CD14-positive monocyte (primary cell): ENCODE results near the gene FAM171A1. TPM values are rescaled to one million over a fixed set of nuclear protein-coding genes. Genes with fewer than 3 reads are reported as not detected.
A peak's percentile ranks its signal among the peaks of the same experiment; 100 is the strongest.

Experiments
- DNase-seq, 3 donors: peaks; one replicate each; pipeline ENCODE4 v3.0.0-alpha.2; 2011 to 2022
- H2AFZ ChIP-seq: 2 replicates; pipeline ENCODE4 v1.6.0; 2012; ENCODE audit warnings: mild to moderate bottlenecking, low read depth, low read length, inconsistent platforms; ENCODE audit not compliant: insufficient read depth, poor library complexity, severe bottlenecking
- H3K27ac ChIP-seq, 2 donors: 1 replicate in 1 of 2; 2 replicates in 1 of 2; pipeline ENCODE4 v1.5.1; 2012 to 2013; ENCODE audit warnings: low read length in 2 of 2, control low read depth in 1 of 2, inconsistent platforms in 1 of 2, low read depth in 1 of 2, mild to moderate bottlenecking in 1 of 2
- H3K27me3 ChIP-seq, 2 donors: one replicate each; pipeline versions ENCODE4 v1.6.0 to v1.6.1; 2011 to 2013; ENCODE audit warnings: low read length in 2 of 2; ENCODE audit not compliant: control insufficient read depth in 2 of 2, insufficient read depth in 2 of 2
- H3K36me3 ChIP-seq, 2 donors: replicated peaks in 1 of 2; 1 replicate in 1 of 2; 2 replicates in 1 of 2; pipeline versions ENCODE4 v1.5.1 to v1.6.1; 2012 to 2013; ENCODE audit warnings: low read length in 2 of 2, control low read depth in 1 of 2, inconsistent platforms in 1 of 2, mild to moderate bottlenecking in 1 of 2; ENCODE audit not compliant: insufficient read depth in 2 of 2, control insufficient read depth in 1 of 2
- H3K4me1 ChIP-seq, 2 donors: 1 replicate in 1 of 2; 2 replicates in 1 of 2; pipeline versions ENCODE4 v1.5.1 to v1.6.1; 2012 to 2013; ENCODE audit warnings: low read length in 2 of 2, control low read depth in 1 of 2, inconsistent platforms in 1 of 2, mild to moderate bottlenecking in 1 of 2, moderate library complexity in 1 of 2; ENCODE audit not compliant: insufficient read depth in 2 of 2, control insufficient read depth in 1 of 2
- H3K4me2 ChIP-seq: replicated peaks from 2 replicates; pipeline ENCODE3; 2012; ENCODE audit warnings: low read length, moderate library complexity, mild to moderate bottlenecking; ENCODE audit not compliant: poor library complexity, severe bottlenecking; ENCODE audit errors: extremely low read depth
- H3K4me3 ChIP-seq, 3 experiments: fragments of 200-600 bp in 1 of 3; sonication (generic) in 1 of 3; replicated peaks in 1 of 3; 1 replicate in 2 of 3; 2 replicates in 1 of 3; pipeline ENCODE4 v1.5.1; 2011 to 2013; ENCODE audit warnings: low read length in 3 of 3, mild to moderate bottlenecking in 3 of 3, control low read depth in 2 of 3, low read depth in 2 of 3, inconsistent platforms in 1 of 3, moderate library complexity in 1 of 3
- H3K79me2 ChIP-seq: 2 replicates; pipeline ENCODE4 v1.6.0; 2012; ENCODE audit warnings: mild to moderate bottlenecking, control low read depth, inconsistent platforms, low read length, moderate library complexity; ENCODE audit not compliant: insufficient read depth
- H3K9ac ChIP-seq: 2 replicates; pipeline ENCODE4 v1.6.0; 2017; ENCODE audit warnings: low read length, mild to moderate bottlenecking; ENCODE audit not compliant: insufficient read depth, poor library complexity, severe bottlenecking
- H3K9me3 ChIP-seq, 2 donors: replicated peaks in 1 of 2; 1 replicate in 1 of 2; 2 replicates in 1 of 2; pipeline versions ENCODE4 v1.5.1 to v1.6.1; 2012 to 2013; ENCODE audit warnings: low read length in 2 of 2, control low read depth in 1 of 2; ENCODE audit not compliant: control insufficient read depth in 1 of 2, insufficient read depth in 1 of 2
- H4K20me1 ChIP-seq: 2 replicates; pipeline ENCODE4 v1.6.0; 2012; ENCODE audit warnings: mild to moderate bottlenecking, low read length, control low read depth, moderate library complexity; ENCODE audit not compliant: insufficient read depth
- H3K27ac Mint-ChIP-seq, 7 donors: one replicate each; pipeline ENCODE4 v1.8.0; 2020; ENCODE audit warnings: mild to moderate bottlenecking in 7 of 7, mixed read lengths in 7 of 7, moderate library complexity in 6 of 7, inconsistent platforms in 2 of 7
- H3K27me3 Mint-ChIP-seq, 3 donors: one replicate each; pipeline ENCODE4 v1.8.0; 2021 to 2022; ENCODE audit warnings: low read depth in 3 of 3, mild to moderate bottlenecking in 3 of 3, mixed read lengths in 3 of 3, moderate library complexity in 3 of 3, inconsistent platforms in 1 of 3
- H3K36me3 Mint-ChIP-seq, 2 donors: one replicate each; pipeline ENCODE4 v1.8.0; 2020; ENCODE audit warnings: mixed read lengths in 2 of 2, inconsistent platforms in 1 of 2, mild to moderate bottlenecking in 1 of 2
- H3K4me1 Mint-ChIP-seq: one replicate; pipeline ENCODE4 v1.8.0; 2020; ENCODE audit warnings: mild to moderate bottlenecking, mixed read lengths
- H3K4me3 Mint-ChIP-seq, 2 donors: one replicate each; pipeline ENCODE4 v1.8.0; 2020; ENCODE audit warnings: mild to moderate bottlenecking in 2 of 2, mixed read lengths in 2 of 2, moderate library complexity in 1 of 2
- H3K9me3 Mint-ChIP-seq, 7 donors: one replicate each; pipeline ENCODE4 v1.8.0; 2020 to 2022; ENCODE audit warnings: mixed read lengths in 7 of 7, mild to moderate bottlenecking in 6 of 7, moderate library complexity in 6 of 7, inconsistent platforms in 2 of 7
- CTCF ChIP-seq: fragments of 200-600 bp; IDR thresholded peaks from one replicate; pipeline ENCODE4 v1.8.0; 2022; ENCODE audit warnings: antibody characterized with exemption, mild to moderate bottlenecking
- WGBS: methylation state at CpG from one replicate; pipeline ENCODE4 v1.1.5; 2013; ENCODE audit warnings: missing lambda C conversion rate; ENCODE audit not compliant: insufficient coverage; 5-methylcytosine and 5-hydroxymethylcytosine counted together
- intact Hi-C, 2 donors: fragments of 100-400 bp; cut with micrococcal nuclease; formaldehyde crosslinking; loops; one replicate each; pipeline versions ENCODE4 v1.15.0 to v1.15.1; 2023
- polyA plus RNA-seq, 3 donors: library from polyadenylated mRNA; depleted of rRNA in 1 of 3; unstranded in 2 of 3; stranded (reverse) in 1 of 3; fragments of 300-500 nt in 2 of 3; fragments of >200 nt in 1 of 3; fragmentation: Illumina TruSeq in 2 of 3; gene quantifications; 1 replicate in 2 of 3; 2 replicates in 1 of 3; pipeline ENCODE4 v1.2.3, GENCODE V29; 2012 to 2021

Gene FAM171A1
- polyA plus RNA-seq, 3 donors, result not detected

GRCh38 chr10:15169555-15170401 lies 201.3 kb downstream of the FAM171A1 start:
- H3K79me2 ChIP-seq, result no peaks in the 10 kb centered on the region
- peaks cover 30 to 32% of the 10 kb centered on the region in 2 donors for H3K27me3 ChIP-seq
- H3K27ac Mint-ChIP-seq, result peak overlapping the region in 2 of 7 donors; percentile 50 to 57
- intact Hi-C loops, result loop anchor here (5.0 to 10.0 kb wide), 3 partner anchors 65 to 217 kb away; partner anchors contain the start of genes DCLRE1C (in 1 of the 2) and RPP38 (in 1 of the 2)
- H3K4me1 Mint-ChIP-seq, result peaks cover 19% of the 10 kb centered on the region
- H3K4me1 ChIP-seq, result peaks cover 16 to 22% of the 10 kb centered on the region in 2 donors
- peaks cover 38 to 52% (median 49%) of the 10 kb centered on the region in 3 donors for H3K27me3 Mint-ChIP-seq
- peaks cover 0 to 3% of the 10 kb centered on the region in 2 donors for H3K36me3 Mint-ChIP-seq
- H3K9me3 Mint-ChIP-seq, result peaks cover 0 to 9% (median 0%) of the 10 kb centered on the region in 7 donors
- peak overlapping the region; percentile 14 for H2AFZ ChIP-seq
- no peak for TF ChIP-seq CTCF
- H3K36me3 ChIP-seq, result no peaks in the 10 kb centered on the region
- DNase-seq, result no peak
- no peak overlapping the region for H3K27ac ChIP-seq
- peak overlapping the region in 1 of 2 donors; percentile 66 for H3K4me3 Mint-ChIP-seq
- 15% methylated on average over 9 of the region's 16 CpGs for WGBS
- H3K4me3 ChIP-seq, result no peak overlapping the region
- H3K9ac ChIP-seq, result no peak overlapping the region
- no peaks in the 10 kb centered on the region for H4K20me1 ChIP-seq
- no peak overlapping the region for H3K4me2 ChIP-seq
- no peaks in the 10 kb centered on the region for H3K9me3 ChIP-seq

GRCh38 chr10:15168786-15169554 lies 202.1 kb downstream of the FAM171A1 start:
- Histone ChIP-seq H3K4me2 (peak overlapping the region; percentile 51), H3K4me3 (peak overlapping the region in 1 of 3 experiments; percentile 45), H3K36me3 (no peaks in the 10 kb centered on the region), H3K4me1 (peaks cover 16 to 22% of the 10 kb centered on the region in 2 donors), H3K9ac (no peak overlapping the region), H3K27ac (no peak overlapping the region), H4K20me1 (no peaks in the 10 kb centered on the region), H3K27me3 (peaks cover 30 to 32% of the 10 kb centered on the region in 2 donors), H3K9me3 (no peaks in the 10 kb centered on the region), H3K79me2 (no peaks in the 10 kb centered on the region), H2AFZ (peak overlapping the region; percentile 24)
- intact Hi-C loops, result loop anchor here (5.0 to 10.0 kb wide), 3 partner anchors 64 to 217 kb away; partner anchors contain the start of genes DCLRE1C (in 1 of the 2) and RPP38 (in 1 of the 2)
- peak overlapping the region; percentile 49 to 62 for H3K4me3 Mint-ChIP-seq
- peak overlapping the region in 2 of 7 donors; percentile 50 to 57 for H3K27ac Mint-ChIP-seq
- peaks cover 0 to 9% (median 0%) of the 10 kb centered on the region in 7 donors for H3K9me3 Mint-ChIP-seq
- TF ChIP-seq CTCF, result no peak
- H3K27me3 Mint-ChIP-seq, result peaks cover 38 to 48% (median 46%) of the 10 kb centered on the region in 3 donors
- 22% methylated on average over 20 of the region's 44 CpGs for WGBS
- H3K36me3 Mint-ChIP-seq, result peaks cover 0 to 3% of the 10 kb centered on the region in 2 donors
- peak; percentile 88 to 95 (median 91) for DNase-seq
- peaks cover 19% of the 10 kb centered on the region for H3K4me1 Mint-ChIP-seq
